ES-I3 (cell line): ENCODE results near the gene RNF26.
A peak's percentile ranks its signal among the peaks of the same experiment; 100 is the strongest.

Experiments used
- H3K36me3 ChIP-seq: 2 replicates; pipeline ENCODE4 v1.6.1; 2013; ENCODE audit warnings: mild to moderate bottlenecking, low read length, control low read depth, moderate library complexity; ENCODE audit not compliant: insufficient read depth
- H3K4me1 ChIP-seq: 2 replicates; pipeline ENCODE4 v1.6.1; 2013; ENCODE audit warnings: mild to moderate bottlenecking, control low read depth, low read length; ENCODE audit not compliant: insufficient read depth
- H3K9ac ChIP-seq: 2 replicates; pipeline ENCODE4 v1.6.1; 2013; ENCODE audit warnings: low read depth, mild to moderate bottlenecking, low read length, moderate library complexity
- H3K9me3 ChIP-seq: 2 replicates; pipeline ENCODE4 v1.6.1; 2013; ENCODE audit warnings: mild to moderate bottlenecking, low read length, moderate library complexity; ENCODE audit not compliant: control insufficient read depth, insufficient read depth

The RNF26 gene

DNA sequence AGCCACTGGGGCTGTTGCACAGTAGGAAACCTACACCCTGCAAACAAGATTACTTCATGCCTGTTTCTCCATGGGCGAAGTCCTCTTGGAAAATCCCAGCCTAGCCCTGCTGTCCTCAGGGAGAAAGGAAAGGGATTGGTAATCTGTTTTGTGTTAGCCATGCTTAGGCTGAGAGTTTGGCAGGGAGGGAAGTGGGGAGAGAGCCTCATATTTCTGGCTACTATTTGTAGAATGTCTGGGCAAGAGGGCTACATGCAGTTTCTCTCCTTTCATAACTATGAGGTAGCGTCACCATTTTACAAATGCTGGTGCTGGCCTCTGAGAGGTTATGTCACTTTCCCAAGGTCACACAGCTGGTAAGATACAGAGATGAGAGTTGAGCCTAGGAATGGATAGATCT, 12.9 kb downstream of the RNF26 start:
- Histone ChIP-seq H3K4me1 (no peaks in the 10 kb centered on the region), H3K9me3 (no peaks in the 10 kb centered on the region), H3K9ac (no peak overlapping the region), H3K36me3 (no peaks in the 10 kb centered on the region)

DNA sequence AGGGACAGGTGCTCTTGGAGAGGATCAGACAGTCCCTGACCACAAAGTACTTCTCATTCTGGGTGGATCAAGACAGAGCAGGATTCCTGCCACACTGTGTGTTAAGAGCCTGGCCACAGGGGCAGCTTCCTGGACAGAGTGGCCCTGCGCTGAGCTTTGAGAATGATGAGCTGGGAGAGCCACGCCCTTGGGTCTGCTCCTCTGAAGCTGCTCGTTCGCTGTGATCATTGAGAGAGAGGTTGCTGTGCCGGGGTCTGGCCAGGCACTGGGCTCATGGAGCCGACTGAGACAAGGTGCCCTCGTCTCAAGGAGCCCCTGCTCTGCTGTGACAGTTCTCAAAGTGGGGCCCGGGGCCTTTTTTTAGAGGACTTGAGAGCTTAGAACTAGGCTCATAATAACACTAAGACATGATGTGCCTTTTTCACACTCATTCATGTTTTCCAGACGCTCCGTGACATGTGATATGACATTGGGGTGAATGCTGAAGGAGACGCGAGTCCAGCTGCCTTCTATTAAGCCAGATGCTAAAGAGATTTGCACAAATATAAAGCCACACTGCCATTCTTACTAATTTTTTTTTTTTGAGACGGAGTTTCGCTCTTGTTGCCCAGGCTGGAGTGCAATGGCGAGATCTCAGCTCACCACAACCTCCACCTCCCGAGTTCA, 13.7 kb downstream of the RNF26 start:
- Histone ChIP-seq H3K4me1 (peaks cover 4% of the 10 kb centered on the region), H3K9me3 (no peaks in the 10 kb centered on the region), H3K9ac (no peak overlapping the region), H3K36me3 (no peaks in the 10 kb centered on the region)

DNA sequence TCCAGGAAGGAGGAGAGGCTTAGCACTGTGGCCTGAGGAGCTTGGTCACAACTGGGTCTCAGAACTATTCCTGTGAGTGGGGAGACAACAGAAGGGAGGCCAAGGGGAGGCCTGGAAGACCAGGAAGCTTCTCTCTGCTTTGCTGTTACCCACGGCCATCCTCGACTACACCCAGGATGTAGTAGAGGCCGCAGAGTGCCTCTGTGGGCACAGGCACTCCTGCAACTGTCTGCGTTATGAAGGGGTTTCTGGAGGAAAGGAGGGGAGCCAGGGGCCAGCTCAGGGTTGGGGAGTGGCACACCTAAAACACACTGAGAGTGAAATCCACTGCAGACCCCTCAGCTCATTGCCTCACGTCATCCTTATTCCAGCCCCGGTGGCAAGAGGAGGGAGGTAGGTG, 16.0 kb downstream of the RNF26 start:
- no peaks in the 10 kb centered on the region for H3K36me3 ChIP-seq
- no peak overlapping the region for H3K9ac ChIP-seq
- peaks cover 5% of the 10 kb centered on the region for H3K4me1 ChIP-seq
- no peaks in the 10 kb centered on the region for H3K9me3 ChIP-seq

DNA sequence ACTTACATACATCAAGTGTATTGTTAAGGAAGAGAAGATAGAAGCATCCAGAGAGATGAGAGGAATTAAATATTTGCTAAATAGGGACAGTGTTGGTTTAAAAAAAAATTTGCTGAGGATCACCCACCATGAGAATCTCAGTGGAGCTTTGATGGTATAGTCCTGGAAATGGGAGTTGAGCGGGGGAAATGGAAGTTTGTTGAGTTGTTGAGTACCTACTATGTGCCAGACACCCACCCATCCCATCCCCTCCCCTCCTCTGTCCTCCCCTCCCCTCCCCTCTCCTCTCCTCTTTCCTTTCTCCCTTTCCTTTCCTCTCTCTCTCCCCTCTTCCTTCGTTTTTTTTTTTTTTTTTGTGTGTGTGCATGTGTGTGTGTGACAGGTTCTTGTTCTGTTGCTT, 16.9 kb downstream of the RNF26 start:
- Histone ChIP-seq H3K9ac (no peak overlapping the region), H3K9me3 (no peaks in the 10 kb centered on the region), H3K36me3 (no peaks in the 10 kb centered on the region), H3K4me1 (peaks cover 5% of the 10 kb centered on the region)

DNA sequence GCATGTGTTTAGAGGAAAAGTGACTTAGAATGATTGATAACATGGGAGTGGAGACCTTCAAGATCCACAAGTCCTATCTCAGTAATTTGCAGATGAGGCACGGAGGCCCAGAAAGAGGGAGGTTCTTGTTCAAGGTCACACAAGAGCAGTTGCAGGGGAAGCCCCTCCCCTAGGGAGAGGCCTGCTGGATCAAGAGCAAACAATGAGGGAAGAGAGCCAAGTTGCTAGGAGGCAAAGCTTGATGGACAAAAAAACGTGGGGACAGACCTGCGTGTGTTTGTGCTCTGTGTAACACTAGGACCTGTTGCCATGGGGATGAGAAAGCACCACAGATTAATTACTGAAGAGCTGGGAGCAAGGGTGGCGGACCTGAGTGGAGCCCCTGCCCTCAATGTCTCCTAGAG, 18.5 kb downstream of the RNF26 start:
- Histone ChIP-seq H3K36me3 (no peaks in the 10 kb centered on the region), H3K9me3 (no peaks in the 10 kb centered on the region), H3K4me1 (peaks cover 5% of the 10 kb centered on the region), H3K9ac (no peak overlapping the region)

DNA sequence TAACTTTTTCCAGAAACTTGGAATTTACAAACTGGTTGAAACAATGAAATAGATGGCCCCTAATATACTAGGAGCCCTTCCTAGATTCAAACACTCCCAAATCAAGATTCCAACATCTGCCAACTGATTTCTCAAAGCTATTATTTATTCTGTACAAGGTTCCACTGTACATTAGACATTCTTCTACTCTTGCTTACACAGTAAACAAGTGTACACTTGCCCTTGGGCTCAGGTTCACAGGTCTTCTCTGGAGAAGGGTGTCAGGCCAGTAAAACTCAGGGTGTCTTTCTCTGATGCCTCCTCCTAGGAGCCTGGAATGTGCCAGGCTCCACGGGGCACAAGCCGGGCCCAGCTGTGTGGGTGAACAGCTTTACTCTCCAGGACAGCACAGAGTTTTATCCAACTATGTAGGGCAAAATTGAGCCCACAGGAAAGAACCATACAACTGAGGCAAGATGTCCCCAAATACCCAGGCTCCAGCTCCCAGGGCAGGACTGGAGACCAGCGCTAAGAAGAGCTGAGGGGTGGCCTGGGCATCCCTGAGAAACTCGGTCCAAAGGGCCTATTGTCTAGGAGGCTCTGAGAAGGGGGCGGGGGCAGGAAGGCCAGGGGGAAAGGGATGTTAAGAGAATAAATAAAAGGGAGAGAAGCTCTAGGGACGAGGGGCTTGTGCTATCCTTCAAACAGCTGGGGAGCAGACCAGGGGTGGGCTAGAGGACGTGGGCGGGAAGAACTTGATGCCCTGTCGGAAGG, 20.9 kb downstream of the RNF26 start:
- no peaks in the 10 kb centered on the region for H3K36me3 ChIP-seq
- no peak overlapping the region for H3K9ac ChIP-seq
- peaks cover 5% of the 10 kb centered on the region for H3K4me1 ChIP-seq
- no peaks in the 10 kb centered on the region for H3K9me3 ChIP-seq

DNA sequence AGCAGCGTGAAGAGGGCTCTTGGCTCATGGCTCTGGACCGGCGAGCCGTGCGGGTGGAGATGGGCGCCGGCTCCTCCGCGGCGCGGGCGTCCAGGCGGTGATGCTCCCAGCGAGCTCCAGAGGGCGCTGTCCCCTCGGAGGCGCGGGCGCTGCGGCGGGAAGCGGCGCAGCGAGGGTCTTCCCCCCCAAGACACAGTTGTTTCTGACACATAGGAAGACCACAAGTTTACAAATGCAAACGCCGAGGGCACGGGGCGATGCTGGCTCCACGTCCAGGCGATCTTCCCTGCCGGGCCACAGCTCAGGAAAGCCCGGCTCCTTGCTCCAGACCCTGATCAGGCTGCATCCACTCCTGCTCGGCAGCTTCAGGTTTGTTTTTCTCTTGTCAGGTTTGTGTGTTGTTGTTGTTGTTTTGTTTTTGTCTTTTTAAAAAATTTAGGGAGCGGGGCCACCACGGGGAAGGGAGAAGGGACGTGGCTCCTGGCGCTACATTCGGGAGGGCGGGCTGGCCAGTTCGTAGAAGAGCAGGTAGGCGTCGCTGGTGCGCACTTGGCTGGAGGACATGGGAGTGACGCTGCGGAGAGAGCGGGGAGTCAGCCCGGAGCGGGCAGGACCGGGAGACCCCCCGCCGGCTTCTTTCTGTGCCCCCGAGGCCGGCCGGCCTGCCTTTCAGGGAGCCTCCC, 22.2 kb downstream of the RNF26 start:
- H3K36me3 ChIP-seq: no peaks in the 10 kb centered on the region
- H3K9me3 ChIP-seq: no peaks in the 10 kb centered on the region
- H3K9ac ChIP-seq: peak overlapping the region; percentile 76
- H3K4me1 ChIP-seq: peaks cover 14% of the 10 kb centered on the region

DNA sequence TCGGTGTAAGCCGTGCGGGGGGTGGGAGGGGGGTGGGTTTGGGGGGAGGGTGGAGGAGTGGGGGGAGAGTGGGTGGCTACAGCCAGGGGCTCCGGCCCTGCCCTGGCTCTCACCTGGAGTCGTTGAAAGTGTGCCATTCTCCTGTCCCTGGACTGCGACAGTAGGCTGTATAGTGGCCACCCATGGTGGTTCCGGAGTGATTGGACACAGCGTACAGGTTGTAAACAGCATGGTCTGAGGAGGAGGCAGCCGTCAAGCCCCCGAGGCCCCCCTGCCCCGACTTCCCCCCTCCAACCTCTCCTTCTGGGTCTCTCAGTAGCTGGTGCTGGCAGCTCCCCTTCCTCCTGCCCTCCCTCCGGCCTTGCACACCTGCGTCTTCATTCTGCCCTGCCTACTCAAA, 22.7 kb downstream of the RNF26 start:
- Histone ChIP-seq H3K9me3 (no peaks in the 10 kb centered on the region), H3K36me3 (no peaks in the 10 kb centered on the region), H3K9ac (no peak overlapping the region), H3K4me1 (peaks cover 20% of the 10 kb centered on the region)

DNA sequence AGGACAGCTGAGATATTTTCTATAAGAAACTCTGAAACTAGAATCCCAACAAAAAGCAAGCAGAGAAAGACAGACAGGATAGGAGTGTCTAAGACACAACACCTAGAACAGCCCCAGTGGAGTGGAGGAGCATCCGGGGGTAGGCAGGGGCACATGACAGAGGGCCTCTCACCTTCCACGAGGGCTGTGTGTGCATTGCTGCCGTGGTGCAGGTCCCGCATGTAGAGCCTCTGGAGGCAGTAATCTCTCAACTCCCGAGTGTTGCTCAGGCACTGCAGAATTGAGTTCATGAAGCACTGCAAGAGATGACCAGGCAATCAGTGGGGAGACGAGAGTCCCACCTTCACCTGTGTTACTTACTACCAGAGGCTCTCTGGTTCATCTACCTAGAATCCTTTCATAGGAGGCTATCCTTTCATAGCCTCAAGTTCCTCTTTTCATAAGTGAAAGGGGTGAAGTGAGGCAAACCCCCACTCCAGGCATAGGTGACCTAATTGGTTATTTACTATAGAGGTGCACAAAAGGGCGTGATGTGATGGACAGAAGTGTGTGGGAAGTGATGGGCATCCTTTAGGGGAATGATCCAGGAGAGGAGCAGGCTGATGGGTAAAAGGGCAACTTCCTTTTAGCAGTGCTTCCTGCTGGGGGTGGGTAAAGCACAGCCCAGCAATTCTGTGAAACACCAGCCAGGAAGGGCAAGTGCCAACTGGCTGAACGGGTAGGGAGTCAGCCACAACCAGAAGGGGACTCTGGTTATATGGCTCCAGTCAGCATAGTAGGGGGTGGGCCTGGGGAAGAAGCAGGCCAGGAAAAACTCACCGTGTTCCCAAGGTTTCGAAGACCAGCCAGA, 25.3 kb downstream of the RNF26 start:
- peaks cover 28% of the 10 kb centered on the region for H3K4me1 ChIP-seq
- H3K9me3 ChIP-seq: no peaks in the 10 kb centered on the region
- H3K9ac ChIP-seq: no peak overlapping the region
- H3K36me3 ChIP-seq: no peaks in the 10 kb centered on the region

DNA sequence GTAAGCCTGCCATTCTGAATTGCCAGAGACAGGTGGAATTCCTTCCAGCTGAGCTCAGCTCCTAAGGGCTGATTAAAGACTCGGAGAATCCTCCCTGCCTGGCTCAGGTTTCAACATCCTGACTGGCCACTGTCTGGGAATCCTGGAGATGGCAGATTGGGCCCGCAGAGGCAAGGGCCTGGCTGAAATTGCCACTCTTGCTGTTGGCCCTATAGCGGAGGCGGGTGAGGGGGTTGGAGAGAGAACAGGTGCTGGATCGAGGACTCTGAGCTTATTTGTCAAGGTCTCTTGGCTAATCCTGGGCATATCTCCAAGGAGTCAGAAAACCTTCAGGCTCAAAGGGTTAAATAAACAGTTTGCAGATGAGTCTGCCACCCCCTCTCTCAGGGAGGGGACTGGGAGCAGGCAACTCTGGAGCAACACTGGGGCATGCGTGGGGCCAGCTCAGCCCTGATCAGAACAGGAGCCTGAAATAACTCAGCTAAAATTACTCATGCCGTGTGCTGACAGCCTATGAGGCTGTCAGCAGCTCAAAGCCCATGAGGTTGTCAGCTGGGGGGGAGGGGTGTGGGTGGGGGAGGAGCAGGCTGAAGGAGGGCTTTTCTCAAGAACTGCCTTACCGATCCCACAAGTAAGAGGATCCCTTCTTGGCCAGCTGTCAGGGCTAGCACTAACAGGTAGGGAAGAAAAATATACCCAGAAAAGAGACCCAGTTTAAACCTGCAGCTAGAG, 26.9 kb downstream of the RNF26 start:
- Histone ChIP-seq H3K4me1 (peaks cover 35% of the 10 kb centered on the region), H3K36me3 (no peaks in the 10 kb centered on the region), H3K9ac (no peak overlapping the region; the same call in 1 of the 2 replicates), H3K9me3 (no peaks in the 10 kb centered on the region)

DNA sequence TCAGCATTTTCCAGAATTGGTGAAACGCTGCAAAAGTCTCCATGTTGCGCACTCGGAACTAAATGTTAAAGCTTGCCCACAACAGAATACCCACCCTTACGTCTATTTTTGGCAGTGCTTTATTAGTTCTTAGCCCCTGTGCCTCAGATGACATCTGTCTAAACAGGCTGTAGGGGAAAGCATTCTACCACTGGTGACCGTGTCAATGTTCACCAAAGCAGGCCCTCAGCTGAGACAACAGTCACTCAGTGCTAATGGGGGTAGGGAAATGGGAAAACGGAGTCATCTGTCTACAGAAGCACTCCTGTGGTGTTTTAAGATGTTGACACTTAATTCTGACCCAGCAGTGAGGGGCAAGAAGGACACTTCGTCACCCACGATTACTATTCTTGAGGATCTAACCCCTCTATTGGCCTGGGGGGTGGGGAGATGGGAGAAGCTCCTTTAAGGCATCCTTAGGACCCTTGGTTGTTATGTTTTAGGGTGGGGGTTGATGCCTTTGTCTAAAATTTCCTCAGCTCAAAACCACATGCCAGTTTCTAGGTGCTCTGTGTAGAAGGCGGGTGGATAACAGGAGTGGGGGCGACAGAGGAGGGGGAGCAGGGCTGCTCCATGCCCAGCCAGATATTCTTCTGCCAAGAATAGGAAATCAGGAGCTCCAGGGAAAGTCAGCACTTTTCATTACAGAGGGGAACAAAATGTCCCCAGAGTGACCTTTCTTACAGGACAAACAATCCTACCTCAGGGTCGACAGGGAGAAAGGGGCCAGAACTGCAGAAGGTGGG, 27.8 kb downstream of the RNF26 start:
- H3K36me3 ChIP-seq: no peaks in the 10 kb centered on the region
- peaks cover 35% of the 10 kb centered on the region for H3K4me1 ChIP-seq
- H3K9ac ChIP-seq: no peak overlapping the region
- no peaks in the 10 kb centered on the region for H3K9me3 ChIP-seq

DNA sequence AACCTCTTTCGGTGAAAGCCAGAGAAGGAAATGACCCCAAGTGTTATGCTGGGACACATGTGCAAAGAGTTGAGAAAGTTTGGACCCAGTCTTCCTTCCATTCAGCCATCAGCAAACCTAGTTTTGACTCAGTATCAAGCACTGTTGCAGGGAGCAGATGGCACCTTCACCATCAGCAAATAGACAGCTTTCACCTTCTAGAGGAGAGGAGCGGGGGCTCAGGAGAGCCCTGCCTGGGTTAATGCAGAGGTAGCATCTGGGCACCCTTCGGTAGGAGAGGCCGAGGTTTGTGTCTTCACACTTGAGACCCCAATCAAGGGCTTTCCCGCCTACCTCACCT, 28.4 kb downstream of the RNF26 start:
- no peak overlapping the region for H3K9ac ChIP-seq
- H3K36me3 ChIP-seq: no peaks in the 10 kb centered on the region
- H3K9me3 ChIP-seq: no peaks in the 10 kb centered on the region
- H3K4me1 ChIP-seq: peaks cover 35% of the 10 kb centered on the region

DNA sequence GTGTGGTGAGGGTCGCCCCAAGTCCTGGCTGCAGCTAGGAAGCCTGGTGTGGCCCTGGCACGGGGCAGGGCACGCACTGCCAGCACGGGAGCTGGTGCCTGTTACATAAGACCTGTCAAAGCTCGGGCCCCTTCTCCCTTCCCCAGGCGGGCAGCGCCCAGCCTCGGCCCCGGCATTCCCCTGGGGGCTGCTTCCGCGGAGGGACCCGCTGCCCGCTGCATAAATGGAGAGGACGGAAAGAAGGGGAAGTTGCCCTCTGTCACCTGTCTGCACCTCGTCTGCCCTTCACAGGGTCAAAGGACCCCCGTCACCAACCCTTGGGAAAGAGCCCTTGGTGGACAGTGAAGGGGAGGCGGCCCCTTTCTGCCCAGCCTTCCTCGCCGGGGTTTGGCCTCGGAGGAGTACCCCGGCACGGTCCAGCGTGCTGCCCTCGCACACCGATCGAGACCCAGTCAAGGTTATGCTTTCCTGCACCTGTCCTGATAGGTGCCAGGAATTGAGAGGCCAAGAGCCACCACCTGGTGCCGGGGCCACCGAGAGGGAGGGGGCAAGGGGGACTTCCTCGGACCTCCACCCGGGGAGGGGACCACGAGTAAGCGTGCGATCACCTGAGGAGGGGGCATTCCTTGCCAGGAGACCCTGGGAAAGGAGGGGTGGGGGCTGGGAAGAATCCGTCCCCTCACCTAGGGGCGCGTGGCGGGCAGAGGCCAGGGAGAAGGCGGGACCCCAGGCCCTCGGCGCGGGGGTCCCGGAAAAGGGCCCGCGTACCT, 28.9 kb downstream of the RNF26 start:
- no peaks in the 10 kb centered on the region for H3K36me3 ChIP-seq
- H3K4me1 ChIP-seq: peaks cover 39% of the 10 kb centered on the region
- peak overlapping the region; percentile 30; the same call in 1 of the 2 replicates for H3K9ac ChIP-seq
- no peaks in the 10 kb centered on the region for H3K9me3 ChIP-seq
